T-helper 1 cell treated with Interleukin-12 subunit alpha and Interleukin-12 subunit beta and Interleukin-4 antibody, amounts not matched to agents 30 ng/mL and 1 ng/mL, for 36 hours (primary cell): ENCODE results near the gene SEC11C. TPM values are rescaled to one million over a fixed set of nuclear protein-coding genes. Genes with fewer than 3 reads are reported as not detected.

ENCODE experiments used
- intact Hi-C: fragments of 100-400 bp; cut with micrococcal nuclease; formaldehyde crosslinking; loops from one replicate; pipeline ENCODE4 v1.15.1; 2024
- total RNA-seq: library from RNA; stranded (reverse); gene quantifications from 2 replicates; pipeline ENCODE4 v1.2.3, GENCODE V29; 2022

Gene SEC11C
- total RNA-seq, 1 donor from 2014 or later = 139 TPM

DNA sequence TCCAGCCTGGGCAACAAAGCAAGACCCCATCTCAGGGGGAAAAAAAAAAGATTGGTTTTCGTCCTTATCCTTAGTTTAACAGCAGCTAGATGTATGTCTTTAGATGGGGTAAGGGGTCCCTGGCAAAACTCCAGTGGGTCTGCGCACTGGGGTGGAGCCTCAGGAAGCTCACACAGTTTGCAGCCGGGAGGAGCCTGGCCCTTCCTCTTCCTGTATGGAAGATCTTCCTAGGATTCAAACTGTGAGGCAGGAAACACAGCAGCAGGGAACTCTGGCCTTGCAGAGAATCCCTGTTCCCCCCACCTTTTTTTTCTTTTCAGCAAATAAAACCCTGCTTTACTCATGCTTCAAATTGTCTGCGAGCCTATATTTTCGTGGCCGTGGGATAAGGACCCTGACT is 67.8 kb downstream of the SEC11C start:
- intact Hi-C loops = no loop called here

Other genes starting within 250 kb of the SEC11C start
- gene GRP, start 80.3 kb downstream of the SEC11C start, total RNA-seq = not detected in 2 replicates
- gene RAX, start 133.6 kb downstream of the SEC11C start, total RNA-seq = not detected in 2 replicates
- not detected in 2 replicates for gene CPLX4, start 178.8 kb downstream of the SEC11C start, total RNA-seq
- 144 and 149 TPM in 2 replicates for gene LMAN1, start 219.4 kb downstream of the SEC11C start, total RNA-seq